OCI-LY7 (cell line): ENCODE data around the gene TPCN1. TPM values are rescaled to one million over a fixed set of nuclear protein-coding genes. Genes with fewer than 3 reads are reported as not detected.

Experiments used
- BruUV-seq: library from RNA; stranded (reverse); fragments of 400-500 nt; replicated peaks from 2 replicates; lab custom pipeline; 2021; lab: Mats Ljungman, UMichigan
- CTCF ChIA-PET: fragments of 300-600 bp; sonication (Branson Sonifier 250); formaldehyde crosslinking; loops from one replicate; lab custom pipeline; 2022; ENCODE audit warnings: antibody characterized with exemption; ENCODE audit not compliant: unreplicated experiment; lab: Charles Lee
- POLR2A ChIA-PET: fragments of 300-600 bp; sonication (Branson Sonifier 250); formaldehyde crosslinking; loops from one replicate; lab custom pipeline; 2022; ENCODE audit warnings: antibody characterized with exemption; lab: Charles Lee
- DNase-seq: peaks from one replicate; pipeline ENCODE4 v3.0.0-alpha.2; 2015; ENCODE audit warnings: low spot score
- H2AFZ ChIP-seq: fragments of 200-600 bp; sonication (generic), shearing (Covaris generic); 2 replicates; pipeline ENCODE4 v1.6.1; 2014; ENCODE audit warnings: mild to moderate bottlenecking, antibody characterized with exemption, low read length, moderate library complexity
- H3K27ac ChIP-seq: fragments of 200-600 bp; sonication (generic); 2 replicates; pipeline ENCODE4 v1.5.1; 2014; ENCODE audit warnings: mixed run types, low read depth, mild to moderate bottlenecking, moderate library complexity, low read length, inconsistent platforms; ENCODE audit not compliant: poor library complexity, severe bottlenecking
- H3K36me3 ChIP-seq: fragments of 200-600 bp; sonication (generic); 2 replicates; pipeline ENCODE4 v1.6.1; 2014; ENCODE audit warnings: mild to moderate bottlenecking, antibody characterized with exemption, low read length, moderate library complexity, mixed read lengths; ENCODE audit not compliant: insufficient read depth
- H3K4me1 ChIP-seq: fragments of 200-600 bp; sonication (generic); 2 replicates; pipeline ENCODE4 v1.5.1; 2014; ENCODE audit warnings: mild to moderate bottlenecking, low read length; ENCODE audit not compliant: insufficient read depth, poor library complexity, severe bottlenecking
- H3K4me2 ChIP-seq: fragments of 200-600 bp; sonication (generic); 2 replicates; pipeline ENCODE4 v1.6.1; 2014; ENCODE audit warnings: mild to moderate bottlenecking, low read length
- H3K4me3 ChIP-seq: fragments of 200-600 bp; sonication (generic); 2 replicates; pipeline ENCODE4 v1.5.1; 2014; ENCODE audit warnings: mild to moderate bottlenecking, low read depth, low read length; ENCODE audit not compliant: poor library complexity, severe bottlenecking
- H3K79me2 ChIP-seq: fragments of 200-600 bp; sonication (generic); 2 replicates; pipeline ENCODE4 v1.6.1; 2016; ENCODE audit warnings: low read depth, mild to moderate bottlenecking, low read length, moderate library complexity, mixed read lengths; ENCODE audit not compliant: insufficient read depth
- H3K9me2 ChIP-seq: fragments of 200-600 bp; sonication (generic); 2 replicates; pipeline ENCODE4 v1.6.1; 2016; ENCODE audit warnings: mild to moderate bottlenecking, low read length, mixed read lengths; ENCODE audit not compliant: insufficient read depth
- H3K9me3 ChIP-seq: fragments of 200-600 bp; sonication (generic); 2 replicates; pipeline ENCODE4 v1.6.1; 2014; ENCODE audit warnings: mild to moderate bottlenecking, mixed run types, low read length, mixed read lengths
- H4K20me1 ChIP-seq: fragments of 200-600 bp; sonication (generic); 2 replicates; pipeline ENCODE4 v1.6.1; 2014; ENCODE audit warnings: mild to moderate bottlenecking, antibody characterized with exemption, low read length, moderate library complexity, mixed read lengths; ENCODE audit not compliant: insufficient read depth
- CTCF ChIP-seq: fragments of 200-600 bp; sonication (generic); conservative IDR thresholded peaks from 2 replicates; pipeline ENCODE4 v1.5.1; 2014; ENCODE audit warnings: mild to moderate bottlenecking, antibody characterized with exemption, low read length, moderate library complexity, mixed read lengths
- EZH2phosphoT487 ChIP-seq: fragments of 200-600 bp; sonication (generic); IDR thresholded peaks from 2 replicates; pipeline ENCODE4 v1.6.1; 2018; ENCODE audit warnings: low read depth, borderline replicate concordance, mild to moderate bottlenecking, mixed run types, antibody characterized with exemption, low read length, moderate library complexity, mixed read lengths
- intact Hi-C: fragments of 100-400 bp; cut with micrococcal nuclease; formaldehyde crosslinking; loops from one replicate; pipeline ENCODE4 v1.10.0; 2022; ENCODE audit not compliant: unreplicated experiment
- total RNA-seq, 2 experiments: library from RNA; depleted of rRNA in 1 of 2; stranded (reverse); fragments of >200 nt in 1 of 2; shearing (Covaris generic) in 1 of 2; gene quantifications; 2 replicates each; pipeline ENCODE4 v1.2.3, GENCODE V29; 2014 to 2022

The TPCN1 gene
- total RNA-seq, 2 experiments from 2014 or later: 96.0 to 160 TPM

- TF ChIP-seq EZH2phosphoT487 (no peak), CTCF (no peak)
- Histone ChIP-seq H3K9me3 (no peaks in the 10 kb centered on the region), H3K79me2 (no peaks in the 10 kb centered on the region), H3K27ac (no peak overlapping the region), H2AFZ (no peak overlapping the region), H3K4me1 (peaks cover 21% of the 10 kb centered on the region), H4K20me1 (no peaks in the 10 kb centered on the region), H3K4me3 (no peak overlapping the region), H3K4me2 (no peak overlapping the region), H3K36me3 (peaks cover 97% of the 10 kb centered on the region), H3K9me2 (no peaks in the 10 kb centered on the region)
- ChIA-PET POLR2A (no interaction called here), CTCF (no interaction called here)
- BruUV-seq: no TSS peak
- no peak for DNase-seq
- intact Hi-C loops: loop anchor here (5.0 kb wide), 1 partner anchor 117 kb away; no protein-coding TSS in a partner anchor
Measured at GRCh38 chr12:113314121-113314529, 92.9 kb downstream of the TPCN1 start.

DNA sequence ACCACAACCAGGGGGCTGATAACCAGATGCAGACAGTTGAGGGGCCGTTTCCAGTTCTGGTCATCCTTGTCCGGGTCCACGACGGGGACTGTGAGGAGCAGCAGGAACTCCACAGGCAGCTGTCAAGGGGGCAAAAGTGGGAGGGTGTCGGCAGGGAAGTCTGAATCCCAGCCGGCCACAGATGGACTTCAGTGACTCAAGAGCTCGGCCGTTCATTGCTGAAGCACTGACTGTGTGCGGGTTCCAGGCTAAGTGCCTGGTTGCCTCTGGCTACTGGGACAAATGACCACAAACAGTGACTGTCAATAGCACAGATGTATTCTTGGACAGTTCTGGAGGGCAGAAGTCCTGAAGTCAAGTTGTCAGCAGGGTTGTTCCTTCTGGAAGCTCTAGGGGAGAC lies 94.1 kb downstream of the TPCN1 start:
- no peak overlapping the region for H3K27ac ChIP-seq
- TF ChIP-seq EZH2phosphoT487 (no peak), CTCF (no peak)
- no peaks in the 10 kb centered on the region for H4K20me1 ChIP-seq
- no TSS peak for BruUV-seq
- H3K36me3 ChIP-seq: peaks cover 97% of the 10 kb centered on the region
- no peaks in the 10 kb centered on the region for H3K9me2 ChIP-seq
- ChIA-PET POLR2A (no interaction called here), CTCF (no interaction called here)
- H3K4me3 ChIP-seq: no peak overlapping the region
- H2AFZ ChIP-seq: no peak overlapping the region
- H3K4me1 ChIP-seq: peaks cover 21% of the 10 kb centered on the region
- no peaks in the 10 kb centered on the region for H3K79me2 ChIP-seq
- no peak overlapping the region for H3K4me2 ChIP-seq
- H3K9me3 ChIP-seq: no peaks in the 10 kb centered on the region
- DNase-seq: no peak
- intact Hi-C loops: no loop called here

DNA sequence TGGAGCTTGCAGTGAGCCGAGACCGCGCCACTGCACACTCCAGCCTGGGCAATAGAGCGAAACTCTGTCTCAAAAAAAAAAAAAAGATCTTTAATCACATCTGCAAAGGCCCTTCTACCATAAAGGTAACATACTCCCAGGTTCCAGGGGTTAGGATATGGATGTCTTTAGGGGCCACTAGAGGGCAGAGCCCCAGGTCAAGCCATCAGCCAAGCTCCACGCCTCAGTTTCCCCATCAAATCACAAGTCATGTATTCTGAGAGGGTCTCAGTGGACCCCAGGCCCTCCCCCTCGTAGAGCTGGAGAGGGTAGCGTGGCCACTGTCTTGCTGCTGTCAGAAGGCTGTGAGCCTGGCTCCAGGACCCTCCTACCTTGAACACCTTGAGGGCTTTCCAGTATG lies 94.9 kb downstream of the TPCN1 start:
- peaks cover 97% of the 10 kb centered on the region for H3K36me3 ChIP-seq

More for the DNA sequence above, 94.9 kb downstream of the TPCN1 start:
- ChIA-PET POLR2A (no interaction called here), CTCF (no interaction called here)
- no TSS peak for BruUV-seq
- Histone ChIP-seq H3K4me2 (no peak overlapping the region), H3K9me3 (no peaks in the 10 kb centered on the region), H3K9me2 (no peaks in the 10 kb centered on the region), H3K4me3 (no peak overlapping the region), H3K79me2 (no peaks in the 10 kb centered on the region), H2AFZ (no peak overlapping the region), H4K20me1 (no peaks in the 10 kb centered on the region), H3K27ac (no peak overlapping the region), H3K4me1 (peaks cover 21% of the 10 kb centered on the region)
- DNase-seq: no peak
- TF ChIP-seq CTCF (peak; percentile 65), EZH2phosphoT487 (no peak)
- intact Hi-C loops: no loop called here
